Measurements from ENCODE around the gene P3R3URF.

P3R3URF gene

GRCh38 chr1:46194641-46195193 is 18.4 kb upstream of the P3R3URF start:
- 97 to 100% methylated on average over 2 of the region's 5 CpGs for WGBS, 2 experiments (ENCODE audit: insufficient coverage in 2 of 2)
- Histone ChIP-seq H3K4me1 (ENCODE audit: control insufficient read depth, insufficient read depth, low read length, poor library complexity, severe bottlenecking) (peaks cover 3% of the 10 kb centered on the region), H3K4me3 (ENCODE audit: extremely low read depth, insufficient read depth, low read length, poor library complexity, severe bottlenecking) (no peak overlapping the region), H3K9me3 (ENCODE audit: control insufficient read depth, low read length) (no peaks in the 10 kb centered on the region), H3K36me3 (ENCODE audit: control insufficient read depth, insufficient read depth, low read length) (peaks cover 50% of the 10 kb centered on the region), H3K27ac (ENCODE audit: low read depth, low read length, severe bottlenecking) (no peak overlapping the region)

GRCh38 chr1:46193984-46194570 is 17.8 kb upstream of the P3R3URF start:
- H3K9me3 ChIP-seq (ENCODE audit: control insufficient read depth, low read length) = no peaks in the 10 kb centered on the region
- 89 to 90% methylated on average over 2 to 9 of the region's 9 CpGs for WGBS, 2 experiments (ENCODE audit: insufficient coverage in 2 of 2)
- H3K36me3 ChIP-seq (ENCODE audit: control insufficient read depth, insufficient read depth, low read length) = peaks cover 57% of the 10 kb centered on the region
- H3K4me3 ChIP-seq (ENCODE audit: extremely low read depth, insufficient read depth, low read length, poor library complexity, severe bottlenecking) = no peak overlapping the region
- peaks cover 2% of the 10 kb centered on the region for H3K4me1 ChIP-seq (ENCODE audit: control insufficient read depth, insufficient read depth, low read length, poor library complexity, severe bottlenecking)
- no peak overlapping the region for H3K27ac ChIP-seq (ENCODE audit: low read depth, low read length, severe bottlenecking)

GRCh38 chr1:46193285-46193684 is 17.0 kb upstream of the P3R3URF start:
- peaks cover 63% of the 10 kb centered on the region for H3K36me3 ChIP-seq (ENCODE audit: control insufficient read depth, insufficient read depth, low read length)
- no peak overlapping the region for H3K4me3 ChIP-seq (ENCODE audit: extremely low read depth, insufficient read depth, low read length, poor library complexity, severe bottlenecking)
- 99 to 100% methylated on average over 6 to 7 of the region's 7 CpGs for WGBS, 2 experiments (ENCODE audit: insufficient coverage in 2 of 2)
- H3K4me1 ChIP-seq (ENCODE audit: control insufficient read depth, insufficient read depth, low read length, poor library complexity, severe bottlenecking) = no peaks in the 10 kb centered on the region
- no peak overlapping the region for H3K27ac ChIP-seq (ENCODE audit: low read depth, low read length, severe bottlenecking)
- H3K9me3 ChIP-seq (ENCODE audit: control insufficient read depth, low read length) = no peaks in the 10 kb centered on the region

GRCh38 chr1:46192171-46192570 is 15.9 kb upstream of the P3R3URF start:
- H3K4me3 ChIP-seq (ENCODE audit: extremely low read depth, insufficient read depth, low read length, poor library complexity, severe bottlenecking) = no peak overlapping the region
- no peak overlapping the region for H3K27ac ChIP-seq (ENCODE audit: low read depth, low read length, severe bottlenecking)
- H3K4me1 ChIP-seq (ENCODE audit: control insufficient read depth, insufficient read depth, low read length, poor library complexity, severe bottlenecking) = no peaks in the 10 kb centered on the region
- 90 to 98% methylated on average over 8 to 9 of the region's 10 CpGs for WGBS, 2 experiments (ENCODE audit: insufficient coverage in 2 of 2)
- H3K36me3 ChIP-seq (ENCODE audit: control insufficient read depth, insufficient read depth, low read length) = peaks cover 73% of the 10 kb centered on the region
- H3K9me3 ChIP-seq (ENCODE audit: control insufficient read depth, low read length) = no peaks in the 10 kb centered on the region

GRCh38 chr1:46191033-46191701 is 14.9 kb upstream of the P3R3URF start:
- Histone ChIP-seq H3K4me3 (ENCODE audit: extremely low read depth, insufficient read depth, low read length, poor library complexity, severe bottlenecking) (no peak overlapping the region), H3K36me3 (ENCODE audit: control insufficient read depth, insufficient read depth, low read length) (peaks cover 68% of the 10 kb centered on the region), H3K4me1 (ENCODE audit: control insufficient read depth, insufficient read depth, low read length, poor library complexity, severe bottlenecking) (no peaks in the 10 kb centered on the region), H3K9me3 (ENCODE audit: control insufficient read depth, low read length) (no peaks in the 10 kb centered on the region), H3K27ac (ENCODE audit: low read depth, low read length, severe bottlenecking) (no peak overlapping the region)
- 94 to 95% methylated on average over 6 of the region's 9 CpGs for WGBS, 2 experiments (ENCODE audit: insufficient coverage in 2 of 2)

GRCh38 chr1:46190539-46190938 is 14.3 kb upstream of the P3R3URF start:
- Histone ChIP-seq H3K4me1 (ENCODE audit: control insufficient read depth, insufficient read depth, low read length, poor library complexity, severe bottlenecking) (no peaks in the 10 kb centered on the region), H3K4me3 (ENCODE audit: extremely low read depth, insufficient read depth, low read length, poor library complexity, severe bottlenecking) (no peak overlapping the region), H3K36me3 (ENCODE audit: control insufficient read depth, insufficient read depth, low read length) (peaks cover 66% of the 10 kb centered on the region), H3K9me3 (ENCODE audit: control insufficient read depth, low read length) (no peaks in the 10 kb centered on the region), H3K27ac (ENCODE audit: low read depth, low read length, severe bottlenecking) (no peak overlapping the region)
- 86 to 100% methylated on average over 2 to 3 of the region's 3 CpGs for WGBS, 2 experiments (ENCODE audit: insufficient coverage in 2 of 2)

- H3K4me3 ChIP-seq (ENCODE audit: extremely low read depth, insufficient read depth, low read length, poor library complexity, severe bottlenecking) = no peak overlapping the region
- H3K27ac ChIP-seq (ENCODE audit: low read depth, low read length, severe bottlenecking) = no peak overlapping the region
- H3K4me1 ChIP-seq (ENCODE audit: control insufficient read depth, insufficient read depth, low read length, poor library complexity, severe bottlenecking) = peaks cover 5% of the 10 kb centered on the region
- 76 to 82% methylated on average over 2 to 4 of the region's 6 CpGs for WGBS, 2 experiments (ENCODE audit: insufficient coverage in 2 of 2)
- H3K9me3 ChIP-seq (ENCODE audit: control insufficient read depth, low read length) = no peaks in the 10 kb centered on the region
- peaks cover 53% of the 10 kb centered on the region for H3K36me3 ChIP-seq (ENCODE audit: control insufficient read depth, insufficient read depth, low read length)
Measured at GRCh38 chr1:46188295-46189030, 12.2 kb upstream of the P3R3URF start.

- Histone ChIP-seq H3K9me3 (ENCODE audit: control insufficient read depth, low read length) (no peaks in the 10 kb centered on the region), H3K36me3 (ENCODE audit: control insufficient read depth, insufficient read depth, low read length) (peaks cover 42% of the 10 kb centered on the region), H3K4me3 (ENCODE audit: extremely low read depth, insufficient read depth, low read length, poor library complexity, severe bottlenecking) (no peak overlapping the region), H3K4me1 (ENCODE audit: control insufficient read depth, insufficient read depth, low read length, poor library complexity, severe bottlenecking) (peaks cover 13% of the 10 kb centered on the region), H3K27ac (ENCODE audit: low read depth, low read length, severe bottlenecking) (no peak overlapping the region)
- WGBS, 2 experiments (ENCODE audit: insufficient coverage in 2 of 2) = 93 to 94% methylated on average over 7 to 8 of the region's 8 CpGs
Measured at GRCh38 chr1:46187106-46187869, 11.0 kb upstream of the P3R3URF start.

GRCh38 chr1:46186076-46186475 is 9.8 kb upstream of the P3R3URF start:
- no peak overlapping the region for H3K27ac ChIP-seq (ENCODE audit: low read depth, low read length, severe bottlenecking)
- no peaks in the 10 kb centered on the region for H3K9me3 ChIP-seq (ENCODE audit: control insufficient read depth, low read length)
- H3K36me3 ChIP-seq (ENCODE audit: control insufficient read depth, insufficient read depth, low read length) = peaks cover 36% of the 10 kb centered on the region
- 100% methylated on average over 1 of the region's 2 CpGs; no CpG with 5 or more reads in 1 of the 2 experiments for WGBS, 2 experiments (ENCODE audit: insufficient coverage in 2 of 2)
- peaks cover 22% of the 10 kb centered on the region for H3K4me1 ChIP-seq (ENCODE audit: control insufficient read depth, insufficient read depth, low read length, poor library complexity, severe bottlenecking)
- no peak overlapping the region for H3K4me3 ChIP-seq (ENCODE audit: extremely low read depth, insufficient read depth, low read length, poor library complexity, severe bottlenecking)

GRCh38 chr1:46184920-46185658 is 8.8 kb upstream of the P3R3URF start:
- WGBS, 2 experiments (ENCODE audit: insufficient coverage in 2 of 2) = 85 to 97% methylated on average over 4 to 5 of the region's 7 CpGs
- Histone ChIP-seq H3K4me1 (ENCODE audit: control insufficient read depth, insufficient read depth, low read length, poor library complexity, severe bottlenecking) (peaks cover 22% of the 10 kb centered on the region), H3K9me3 (ENCODE audit: control insufficient read depth, low read length) (no peaks in the 10 kb centered on the region), H3K4me3 (ENCODE audit: extremely low read depth, insufficient read depth, low read length, poor library complexity, severe bottlenecking) (no peak overlapping the region), H3K36me3 (ENCODE audit: control insufficient read depth, insufficient read depth, low read length) (peaks cover 27% of the 10 kb centered on the region), H3K27ac (ENCODE audit: low read depth, low read length, severe bottlenecking) (no peak overlapping the region)
